ENCODE measurements around the gene VGF.

Gene VGF

DNA sequence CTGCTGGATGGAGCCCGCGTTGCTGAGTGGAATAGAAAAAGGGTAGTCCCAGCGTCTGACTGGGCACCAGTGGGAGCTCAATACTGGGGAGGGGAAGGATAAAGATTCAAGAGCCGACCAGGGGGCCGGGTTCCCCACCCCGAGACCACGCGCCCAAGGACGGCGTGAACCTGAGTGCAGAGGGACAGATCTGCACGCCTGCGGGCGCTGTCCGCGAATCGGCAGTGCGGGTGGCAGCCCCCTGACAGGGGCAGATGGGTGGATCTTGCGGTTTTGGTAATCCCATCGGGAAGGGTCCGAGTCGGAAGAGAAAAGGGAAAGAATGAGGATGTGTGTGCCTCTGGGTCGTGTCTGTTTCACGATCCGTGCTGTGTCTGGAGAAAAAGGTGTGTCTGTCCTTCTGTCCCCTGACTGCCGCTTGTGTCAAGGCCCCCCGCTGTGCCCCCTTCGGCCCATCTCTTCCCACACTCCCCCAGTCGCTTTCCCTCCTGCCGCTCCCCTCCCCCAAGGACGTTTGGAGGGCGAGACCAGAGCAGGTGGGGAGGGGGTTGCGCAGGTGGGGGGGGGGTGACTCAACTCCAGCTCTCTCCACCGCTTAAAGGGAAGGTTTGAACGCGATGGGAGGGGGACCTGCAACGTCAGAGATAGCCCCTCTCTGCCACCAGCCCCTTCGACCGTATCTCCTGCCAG, 734 bp upstream of the VGF start:
- no peak for DNase-seq

DNA sequence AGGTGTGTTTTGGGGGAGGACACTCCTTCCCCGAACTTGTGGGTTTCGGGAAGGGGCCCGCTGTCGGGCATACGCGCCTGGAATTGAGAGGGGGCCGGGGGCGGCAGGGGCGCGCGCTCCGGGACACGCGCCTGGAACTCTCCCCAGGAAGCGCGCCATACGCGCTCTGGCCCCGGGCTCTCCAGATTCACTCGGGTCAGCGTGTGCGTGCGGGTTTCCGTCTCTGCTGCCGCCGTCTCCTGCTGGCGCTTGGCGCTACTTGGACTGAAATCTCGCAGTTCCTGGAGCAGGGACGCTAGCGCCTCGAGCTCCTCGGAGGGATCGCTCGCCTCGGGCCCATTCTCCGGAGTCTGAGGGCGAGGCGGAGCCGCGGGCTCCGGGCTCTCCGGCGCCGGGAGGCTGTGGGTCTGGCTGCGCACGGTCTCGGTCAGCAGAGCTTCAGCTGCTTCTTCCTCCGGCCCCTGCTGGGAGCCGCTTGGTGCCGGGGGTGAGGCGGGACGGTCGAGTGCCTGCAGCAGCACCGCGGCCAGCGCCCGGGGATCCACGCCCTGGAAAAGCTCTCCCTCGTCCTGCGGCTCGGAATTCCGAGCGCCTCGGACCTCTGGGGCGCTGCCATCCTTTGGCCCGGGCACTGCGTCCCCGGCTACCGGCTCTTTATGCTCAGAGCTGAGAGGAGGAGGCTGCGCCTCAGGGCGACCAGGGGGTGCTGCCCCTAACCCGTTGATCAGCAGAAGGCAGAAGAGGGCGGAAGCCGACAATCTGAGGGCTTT, 1.1 kb downstream of the VGF start:
- no peak for DNase-seq

DNA sequence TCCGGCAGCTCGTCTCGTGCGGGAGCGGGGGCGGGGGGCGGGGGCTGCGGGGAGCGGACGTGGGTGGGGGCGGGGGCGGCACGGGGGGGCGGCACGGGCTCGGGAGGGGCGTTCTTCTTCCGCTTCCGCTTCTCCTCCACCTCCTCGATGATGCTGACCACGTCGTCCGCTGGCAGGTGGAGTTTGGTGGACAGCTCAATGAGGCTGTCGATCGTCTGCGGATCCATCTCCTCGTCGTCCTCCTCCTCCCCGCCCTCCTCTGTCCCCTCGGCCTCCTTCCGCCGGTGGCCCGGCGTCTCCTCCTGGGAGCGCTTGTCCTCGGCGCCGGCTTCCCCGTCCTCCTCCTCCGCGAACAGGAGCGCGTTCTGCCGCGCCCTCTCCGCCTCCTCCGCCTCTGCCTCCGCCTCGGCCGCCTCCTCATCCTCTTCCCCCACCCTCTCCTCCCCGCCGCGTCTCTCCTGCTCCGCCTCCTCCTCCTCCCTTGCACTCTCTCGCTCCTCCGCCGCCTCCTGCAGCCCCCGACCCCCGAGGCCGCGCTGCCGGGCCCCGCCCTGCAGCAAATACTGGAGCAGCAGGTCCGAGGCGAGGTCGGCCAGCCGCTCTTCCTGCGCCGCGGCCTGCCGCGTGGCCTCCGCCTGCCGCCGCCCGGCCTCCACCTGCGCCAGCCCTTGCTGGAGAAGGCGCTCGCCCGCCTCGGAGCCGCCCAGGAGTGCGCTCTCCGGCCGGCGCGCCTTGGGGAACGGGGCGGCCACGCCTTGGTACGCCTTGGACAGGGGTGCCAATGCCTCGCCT, 1.9 kb downstream of the VGF start:
- DNase-seq, result no peak

DNA sequence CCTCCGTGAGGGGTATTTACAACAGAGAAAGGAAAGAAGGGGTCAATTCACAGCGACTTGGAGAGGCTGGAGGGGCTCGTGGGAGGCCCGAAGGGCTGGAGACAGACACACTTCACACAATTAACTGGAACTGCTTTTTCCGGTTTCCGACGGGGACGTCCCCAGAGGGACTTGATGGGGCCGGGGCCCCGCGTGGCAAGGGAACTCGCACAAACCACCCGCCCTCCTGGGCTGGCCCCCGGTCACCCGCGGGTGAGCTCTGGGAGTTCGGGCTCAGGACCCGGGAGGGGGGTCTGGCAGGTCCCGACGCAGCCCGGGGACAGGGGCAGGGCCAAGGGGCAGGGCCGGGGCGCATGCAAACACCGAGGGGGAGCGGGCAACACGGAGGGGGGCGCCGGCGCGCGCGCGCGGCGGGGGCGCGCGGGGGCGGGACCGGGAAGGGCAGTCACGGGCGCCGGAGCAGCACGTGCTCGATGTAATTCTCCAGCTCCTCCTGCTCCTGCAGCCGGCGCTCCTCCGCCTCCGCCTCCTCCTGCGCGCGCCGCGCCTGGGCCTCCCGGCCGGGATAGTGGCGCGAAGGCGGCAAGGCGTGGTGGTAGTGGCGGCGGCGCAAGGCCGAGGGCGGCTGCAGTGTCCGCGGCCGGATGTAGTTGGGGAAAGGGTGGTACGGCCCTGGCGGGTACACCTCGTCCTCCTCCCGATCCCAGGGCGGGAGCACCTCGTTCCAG, 2.7 kb downstream of the VGF start:
- no peak for DNase-seq

DNA sequence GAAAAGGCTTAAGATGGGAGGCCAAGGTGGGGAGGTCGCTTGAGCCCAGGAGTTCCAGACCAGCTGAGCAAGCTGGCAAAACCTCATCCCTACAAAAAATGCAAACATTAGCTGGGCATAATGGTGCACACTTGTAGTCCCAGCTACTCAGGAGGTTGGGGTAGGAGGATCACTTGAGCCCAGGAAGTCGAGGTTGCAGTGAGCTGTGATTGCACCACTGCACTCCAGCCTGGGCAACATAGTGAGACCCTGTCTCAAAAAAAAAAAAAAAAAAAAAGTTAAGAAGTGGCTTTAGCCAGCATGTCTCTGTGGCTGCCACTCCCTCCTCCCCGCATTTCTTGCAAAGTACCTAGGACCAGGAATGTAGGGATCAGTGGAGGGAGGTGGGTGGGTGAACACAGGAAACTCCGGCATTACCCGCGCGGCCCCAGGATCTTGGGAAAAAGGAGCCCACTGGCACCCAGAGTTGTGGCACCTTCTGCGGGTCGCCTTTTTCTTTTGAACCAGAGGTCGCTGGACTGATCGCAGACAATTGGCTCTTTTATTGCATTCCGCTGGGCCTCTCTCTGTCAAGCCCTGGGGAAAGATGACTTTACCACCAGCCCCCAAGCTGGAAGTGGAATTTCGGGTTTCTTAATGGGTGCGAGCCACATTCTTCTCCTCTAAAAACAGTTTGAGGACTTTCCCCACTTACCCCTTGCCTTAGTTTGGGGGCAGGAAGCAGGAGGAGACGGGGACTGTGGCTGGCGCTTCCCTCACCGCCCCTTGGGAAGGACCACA, 3.5 kb downstream of the VGF start:
- DNase-seq, result no peak

DNA sequence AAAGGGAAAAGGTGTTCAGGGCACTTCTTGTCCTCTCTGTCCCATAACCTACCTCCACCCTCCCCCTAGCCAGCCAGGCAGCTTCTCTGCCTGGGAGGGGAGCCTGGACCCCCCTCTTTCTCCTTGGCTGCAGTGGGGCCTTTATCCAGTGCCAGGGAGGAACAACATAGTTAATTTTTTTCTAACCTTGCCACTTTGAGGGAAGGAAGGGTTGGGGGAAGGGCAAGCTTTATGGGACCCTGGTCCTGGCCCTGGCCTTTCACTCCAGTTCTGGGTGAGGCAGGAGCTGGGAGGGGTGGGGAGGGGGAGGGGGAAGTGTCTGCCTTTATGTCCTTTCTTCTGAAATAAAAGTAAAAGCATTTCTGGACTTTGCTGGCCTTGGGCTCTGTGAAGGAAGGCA, 4.5 kb downstream of the VGF start:
- DNase-seq, result no peak

DNA sequence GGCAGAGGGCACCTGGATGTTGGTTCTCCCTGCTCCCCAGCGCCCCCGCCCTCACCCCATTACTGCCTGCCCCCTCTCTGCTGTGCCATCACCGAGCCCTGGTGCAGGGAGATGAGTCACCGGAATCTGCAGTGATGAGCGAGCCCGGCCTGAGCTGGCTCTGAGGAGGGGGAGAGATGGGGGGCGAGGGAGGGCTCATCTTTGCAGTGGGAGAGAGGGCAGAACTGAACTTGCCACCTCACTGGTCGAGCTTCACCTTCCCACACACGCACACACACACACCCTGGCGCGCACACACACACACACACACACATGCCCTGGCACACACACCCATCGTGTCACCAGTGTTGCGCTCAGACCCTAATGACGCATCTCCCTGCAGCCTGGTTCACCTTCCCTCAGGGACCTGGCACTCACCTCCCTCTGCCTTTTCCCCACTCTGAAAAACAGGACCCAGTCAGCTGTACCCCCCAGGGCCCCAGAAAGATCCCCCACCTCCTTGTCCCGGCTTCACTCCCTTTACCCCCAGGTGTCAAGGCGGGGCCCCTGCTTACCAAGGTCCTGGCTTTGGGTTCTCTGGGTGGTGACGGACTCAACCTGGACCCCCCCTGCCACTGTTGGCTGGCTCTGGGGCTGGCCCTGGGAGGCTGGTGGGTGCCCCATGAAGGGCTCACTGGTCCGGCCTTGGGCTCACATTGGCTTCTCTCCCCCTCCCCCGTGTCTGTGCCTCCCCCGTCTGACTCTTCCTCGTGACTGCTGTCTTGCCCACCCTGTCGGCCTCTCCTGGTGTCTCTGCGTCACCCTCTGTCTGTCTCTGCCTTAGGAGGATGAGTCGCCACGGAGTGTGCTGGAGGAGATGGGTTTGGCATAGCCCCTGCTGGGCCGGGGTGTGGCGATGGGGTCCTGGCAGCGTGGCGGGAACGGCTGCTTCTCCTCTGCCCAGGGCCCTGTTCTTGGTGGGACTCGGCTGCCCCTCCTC, 5.4 kb downstream of the VGF start:
- no peak for DNase-seq

DNA sequence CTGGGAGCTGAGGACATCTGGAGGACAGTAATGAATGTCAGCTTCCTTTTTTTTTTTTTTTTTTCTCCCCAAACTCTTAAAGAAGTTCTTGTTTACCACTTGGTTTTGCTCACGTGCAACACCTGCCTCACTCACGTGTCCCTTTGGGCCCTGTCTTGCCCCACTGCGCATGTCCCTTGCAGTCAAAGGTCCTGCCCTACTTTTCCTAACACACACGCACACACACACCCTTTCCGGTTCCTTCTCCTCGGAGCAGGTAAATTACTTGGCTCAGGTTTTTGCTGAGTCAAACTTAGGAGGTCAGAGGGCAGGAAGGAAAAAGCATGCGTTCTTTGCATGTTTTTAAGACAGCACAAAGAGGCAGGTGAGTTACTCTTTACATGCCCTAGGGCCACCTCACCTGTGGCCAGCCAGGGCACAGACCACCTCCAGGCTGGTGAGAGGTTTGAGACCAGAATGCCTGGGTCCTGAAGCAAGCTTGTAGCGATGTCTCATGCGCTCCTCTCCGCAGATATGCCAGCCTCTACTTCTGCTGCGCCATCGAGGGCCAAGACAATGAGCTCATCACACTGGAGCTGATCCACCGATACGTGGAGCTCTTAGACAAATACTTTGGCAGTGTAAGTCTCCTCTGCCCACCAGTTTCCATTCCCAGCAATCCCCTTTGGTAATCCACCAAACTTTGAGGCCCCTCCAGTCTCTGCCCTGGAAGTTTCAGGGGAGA, 8.3 kb downstream of the VGF start:
- no peak for DNase-seq

DNA sequence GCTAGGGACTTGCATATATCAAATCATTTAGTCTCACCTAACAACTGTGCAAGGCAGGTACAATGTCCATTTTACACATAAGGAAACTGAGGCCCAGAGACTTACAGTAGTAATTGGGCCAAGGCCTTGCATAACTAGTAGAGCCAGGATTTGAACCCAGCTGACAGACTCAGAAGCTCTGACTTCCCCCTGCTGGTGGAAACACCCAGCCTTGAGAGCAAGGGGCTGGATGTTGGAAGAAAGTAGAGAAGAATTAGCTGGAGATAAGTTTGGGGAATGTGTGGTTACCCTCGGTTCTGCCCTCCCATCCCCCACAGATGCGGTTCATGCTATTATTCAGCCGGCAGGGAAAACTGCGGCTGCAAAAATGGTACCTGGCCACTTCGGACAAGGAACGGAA, 9.1 kb downstream of the VGF start:
- DNase-seq, result no peak

DNA sequence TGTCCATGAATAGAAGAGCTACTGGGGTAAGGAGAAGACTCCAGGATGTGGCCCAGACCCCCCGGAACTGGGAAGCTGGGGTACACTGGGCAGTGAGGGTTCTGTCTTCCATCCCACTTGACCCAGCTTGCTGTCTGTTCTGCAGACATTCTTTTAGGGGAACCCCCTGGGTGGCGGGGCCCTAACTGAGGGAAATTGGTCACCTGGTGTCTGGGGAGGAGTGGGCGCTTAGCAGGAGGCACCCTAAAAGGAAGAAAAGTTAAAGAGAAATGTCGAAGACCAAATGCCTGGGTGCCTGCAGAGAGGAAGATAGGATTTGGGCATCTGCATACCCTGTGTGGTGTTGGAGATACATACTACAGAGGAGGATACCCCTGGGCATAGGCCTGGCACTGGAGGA, 10.1 kb downstream of the VGF start:
- DNase-seq, result no peak

DNA sequence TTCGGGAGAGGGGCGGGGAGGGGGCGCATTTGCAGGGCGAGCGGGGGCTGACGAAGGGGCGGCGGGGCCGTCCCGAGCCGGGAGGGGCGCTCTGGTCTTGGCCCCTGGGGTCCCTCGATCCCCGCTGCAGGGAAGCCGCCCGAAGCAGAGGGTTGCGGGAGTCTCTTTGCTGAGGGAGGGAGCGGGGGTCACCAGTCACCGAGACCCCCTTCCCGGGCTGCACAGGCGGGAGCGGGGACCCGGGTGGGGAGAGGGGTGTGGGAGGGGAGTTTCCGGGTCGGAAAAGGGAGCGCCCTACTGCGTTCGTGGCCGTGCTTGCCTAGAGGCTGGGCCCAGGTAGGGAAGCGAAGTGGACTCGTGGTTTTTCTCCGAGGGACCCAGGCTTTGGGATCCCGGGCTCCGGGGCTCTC, 10.7 kb downstream of the VGF start:
- no peak for DNase-seq

DNA sequence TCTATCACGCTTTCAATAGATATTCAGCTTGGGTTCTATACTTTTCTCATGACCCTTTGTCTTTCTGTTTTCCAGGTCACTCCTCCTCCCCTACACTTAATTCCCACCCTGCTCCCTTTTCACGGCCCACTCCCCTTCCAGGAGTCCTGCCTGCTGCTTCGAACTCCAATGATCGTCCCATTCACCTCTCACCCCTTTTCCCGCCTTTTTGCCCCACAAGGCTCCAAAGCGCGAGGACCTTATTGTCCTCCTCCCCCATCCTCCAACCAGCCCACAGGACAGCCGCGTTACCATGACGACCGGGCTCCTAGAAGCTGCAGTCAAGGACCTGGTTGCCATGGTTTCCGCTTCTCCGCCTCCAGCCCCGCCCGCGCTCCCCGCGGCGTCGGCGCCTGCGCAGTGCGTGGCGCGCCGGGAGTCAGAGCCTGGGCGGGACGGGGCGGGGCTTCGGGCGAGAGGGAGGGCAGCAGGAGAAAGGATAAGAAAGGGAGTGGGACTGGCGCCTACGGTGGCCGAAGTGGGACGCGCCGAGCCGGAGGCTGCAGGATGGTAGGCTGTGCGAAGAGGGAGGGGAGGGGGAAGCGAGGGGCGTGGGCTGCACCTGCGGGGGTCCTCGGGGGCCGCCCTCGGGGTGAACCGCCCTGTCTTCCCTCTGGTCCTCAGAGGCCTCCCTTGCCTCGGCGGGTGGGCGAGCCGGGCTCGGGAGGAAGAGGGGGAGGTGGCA, 11.2 kb downstream of the VGF start, which contains the start of gene AP1S1:
TSS of gene AP1S1 (plus strand) at position 508 of the 724 bp plus-strand sequence. CDS start at position 547, 39 bp downstream.
- DNase-seq, result peak; percentile 90

DNA sequence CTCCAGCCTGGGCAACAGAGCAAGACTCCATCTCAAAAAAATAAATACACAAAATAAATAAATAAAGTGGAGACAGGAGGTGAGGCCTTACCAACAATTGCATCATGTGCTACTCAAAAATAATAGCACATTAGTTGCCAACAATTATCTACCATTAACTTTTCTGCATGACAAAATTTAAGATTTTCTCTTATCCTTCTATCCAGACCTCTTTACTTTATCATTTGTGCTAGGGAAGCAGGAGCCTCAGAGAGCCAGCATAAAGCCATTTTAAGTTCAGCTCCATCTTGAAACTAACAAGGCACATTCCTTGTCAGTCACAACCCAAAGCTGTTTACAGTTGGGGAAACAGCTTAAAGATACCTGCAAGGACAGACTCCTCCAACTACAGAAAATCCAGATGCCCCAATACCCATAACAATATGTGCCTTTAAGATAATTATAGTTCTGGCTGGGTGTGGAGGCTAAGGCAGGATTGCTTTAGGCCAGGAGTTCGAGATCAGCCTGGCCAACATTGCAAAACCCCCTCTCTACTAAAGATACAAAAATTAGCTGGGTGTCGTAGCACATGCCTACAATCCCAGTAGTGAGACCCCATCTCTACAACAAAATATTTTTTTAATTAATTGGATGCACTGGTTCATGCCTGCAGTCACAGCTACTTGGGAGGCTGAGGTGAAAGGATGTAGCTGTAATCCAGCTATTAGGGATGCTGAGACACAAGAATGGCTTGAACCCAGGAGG, 13.3 kb downstream of the VGF start:
- no peak for DNase-seq

DNA sequence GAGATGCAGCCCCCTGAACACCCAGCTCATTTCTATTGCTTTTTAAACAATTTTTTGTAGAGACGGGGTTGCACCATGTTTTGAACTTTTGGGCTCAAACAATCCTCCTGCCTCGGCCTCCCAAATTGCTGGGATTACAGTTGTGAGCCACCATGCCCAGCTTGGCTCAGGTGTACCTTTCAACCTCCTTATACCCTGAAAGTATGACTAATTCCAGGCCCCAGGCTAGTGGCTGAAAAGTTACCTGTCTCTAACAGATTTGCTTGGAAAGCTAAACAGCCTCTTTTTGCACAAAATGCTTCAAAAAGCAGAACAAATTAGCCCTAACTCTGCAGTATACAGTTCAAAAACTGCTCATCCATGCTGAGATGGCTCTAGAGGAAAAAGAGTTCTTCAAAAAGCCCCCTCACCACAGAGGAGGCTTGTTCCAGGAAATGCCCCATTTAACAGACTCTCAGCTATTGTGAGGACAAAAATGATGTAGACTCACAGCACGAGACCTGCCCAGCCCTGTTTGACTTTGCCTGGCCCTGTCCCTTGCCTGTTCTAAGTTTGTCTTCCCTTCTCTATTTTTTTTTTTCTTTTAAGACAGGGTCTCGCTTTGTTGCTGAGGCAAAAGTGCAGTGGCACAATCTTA, 24.5 kb downstream of the VGF start:
- no peak for DNase-seq

DNA sequence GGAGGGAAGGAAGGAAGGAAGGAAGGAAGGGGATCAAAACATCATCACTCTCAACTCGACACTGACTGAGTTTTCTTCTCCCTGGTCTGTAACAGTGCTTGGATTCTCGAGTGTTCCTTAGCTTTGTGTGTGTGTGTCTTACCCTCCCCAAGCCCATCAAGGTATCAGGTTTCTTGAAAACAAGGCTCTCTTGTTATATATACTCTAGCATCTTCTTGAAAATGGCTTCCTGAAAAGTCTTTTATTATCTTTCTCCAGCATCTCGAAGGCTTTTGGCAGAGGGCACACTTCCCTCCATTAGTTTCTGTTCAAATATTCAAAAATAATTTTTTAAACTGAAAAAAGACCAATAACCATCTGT, 25.1 kb downstream of the VGF start:
- DNase-seq, result no peak

DNA sequence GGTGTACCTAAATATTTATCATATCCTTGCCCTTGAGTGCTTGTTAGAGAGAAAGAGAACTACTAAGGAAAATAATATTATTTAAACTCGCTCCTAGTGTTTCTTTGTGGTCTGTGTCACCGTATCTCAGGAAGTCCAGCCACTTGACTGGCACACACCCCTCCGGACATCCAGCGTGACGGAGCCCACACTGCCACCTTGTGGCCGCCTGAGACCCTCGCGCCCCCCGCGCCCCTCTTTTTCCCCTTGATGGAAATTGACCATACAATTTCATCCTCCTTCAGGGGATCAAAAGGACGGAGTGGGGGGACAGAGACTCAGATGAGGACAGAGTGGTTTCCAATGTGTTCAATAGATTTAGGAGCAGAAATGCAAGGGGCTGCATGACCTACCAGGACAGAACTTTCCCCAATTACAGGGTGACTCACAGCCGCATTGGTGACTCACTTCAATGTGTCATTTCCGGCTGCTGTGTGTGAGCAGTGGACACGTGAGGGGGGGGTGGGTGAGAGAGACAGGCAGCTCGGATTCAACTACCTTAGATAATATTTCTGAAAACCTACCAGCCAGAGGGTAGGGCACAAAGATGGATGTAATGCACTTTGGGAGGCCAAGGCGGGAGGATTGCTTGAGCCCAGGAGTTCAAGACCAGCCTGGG, 27.0 kb downstream of the VGF start:
- DNase-seq, result peak; percentile 63

DNA sequence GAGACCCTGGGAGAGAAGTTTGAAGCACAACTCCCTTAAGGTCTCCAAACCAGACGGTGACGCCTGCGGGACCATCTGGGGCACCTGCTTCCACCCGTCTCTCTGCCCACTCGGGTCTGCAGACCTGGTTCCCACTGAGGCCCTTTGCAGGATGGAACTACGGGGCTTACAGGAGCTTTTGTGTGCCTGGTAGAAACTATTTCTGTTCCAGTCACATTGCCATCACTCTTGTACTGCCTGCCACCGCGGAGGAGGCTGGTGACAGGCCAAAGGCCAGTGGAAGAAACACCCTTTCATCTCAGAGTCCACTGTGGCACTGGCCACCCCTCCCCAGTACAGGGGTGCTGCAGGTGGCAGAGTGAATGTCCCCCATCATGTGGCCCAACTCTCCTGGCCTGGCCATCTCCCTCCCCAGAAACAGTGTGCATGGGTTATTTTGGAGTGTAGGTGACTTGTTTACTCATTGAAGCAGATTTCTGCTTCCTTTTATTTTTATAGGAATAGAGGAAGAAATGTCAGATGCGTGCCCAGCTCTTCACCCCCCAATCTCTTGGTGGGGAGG, 27.6 kb downstream of the VGF start:
- DNase-seq, result no peak

Data from central memory CD4-positive, alpha-beta T cell (primary cell).